Activated naive CD4-positive, alpha-beta T cell treated with anti-CD3 and anti-CD28 coated beads, Interleukin-2, amount 10 ng/mL, durations not matched to agents 7 days and 5 days (primary cell): ENCODE measurements around the gene PHF12.

ENCODE experiments used
- CTCF ChIA-PET: fragments of 350-600 bp; sonication (Branson Sonifier 250); formaldehyde crosslinking; loops from one replicate; lab custom pipeline; 2021; ENCODE audit warnings: antibody characterized with exemption; lab: Charles Lee
- DNase-seq: peaks from one replicate; pipeline ENCODE4 v3.0.0-alpha.2; 2020
- H3K27ac Mint-ChIP-seq: one replicate; pipeline ENCODE4 v1.8.0; 2021; ENCODE audit warnings: mild to moderate bottlenecking, moderate library complexity, mixed read lengths
- H3K27me3 Mint-ChIP-seq: one replicate; pipeline ENCODE4 v1.8.0; 2021; ENCODE audit warnings: mild to moderate bottlenecking, mixed read lengths
- H3K36me3 Mint-ChIP-seq: one replicate; pipeline ENCODE4 v1.8.0; 2021; ENCODE audit warnings: mixed read lengths
- H3K4me1 Mint-ChIP-seq: one replicate; pipeline ENCODE4 v1.8.0; 2021; ENCODE audit warnings: mixed read lengths
- H3K4me3 Mint-ChIP-seq: one replicate; pipeline ENCODE4 v1.8.0; 2021; ENCODE audit warnings: mild to moderate bottlenecking, moderate library complexity, mixed read lengths
- H3K9me3 Mint-ChIP-seq: one replicate; pipeline ENCODE4 v1.8.0; 2021; ENCODE audit warnings: mixed read lengths

Gene PHF12

GRCh38 chr17:28864991-28865849 is 86.1 kb downstream of the PHF12 start:
- no peak overlapping the region for H3K27ac Mint-ChIP-seq

GRCh38 chr17:28863953-28864352 is 87.4 kb downstream of the PHF12 start:
- peaks cover 13% of the 10 kb centered on the region for H3K36me3 Mint-ChIP-seq
- CTCF ChIA-PET = interaction anchor here (1.1 kb wide), 1 partner anchor 24 kb away, joined by 3 read pairs; no protein-coding TSS in a partner anchor
- no peak for DNase-seq
- H3K4me3 Mint-ChIP-seq = no peak overlapping the region
- H3K27ac Mint-ChIP-seq = no peak overlapping the region
- H3K27me3 Mint-ChIP-seq = no peaks in the 10 kb centered on the region
- peaks cover 10% of the 10 kb centered on the region for H3K4me1 Mint-ChIP-seq
- H3K9me3 Mint-ChIP-seq = no peaks in the 10 kb centered on the region

More at GRCh38 chr17:28864991-28865849, 86.1 kb downstream of the PHF12 start:
- peaks cover 8% of the 10 kb centered on the region for H3K36me3 Mint-ChIP-seq
- CTCF ChIA-PET = interaction anchor here (1.2 to 1.4 kb wide), 2 partner anchors 16 to 104 kb away, joined by 3 to 5 read pairs; no protein-coding TSS in a partner anchor
- peaks cover 10% of the 10 kb centered on the region for H3K4me1 Mint-ChIP-seq
- no peaks in the 10 kb centered on the region for H3K9me3 Mint-ChIP-seq
- no peak for DNase-seq
- H3K4me3 Mint-ChIP-seq = no peak overlapping the region
- no peaks in the 10 kb centered on the region for H3K27me3 Mint-ChIP-seq

GRCh38 chr17:28862561-28862960 is 88.8 kb downstream of the PHF12 start:
- peaks cover 25% of the 10 kb centered on the region for H3K36me3 Mint-ChIP-seq
- H3K9me3 Mint-ChIP-seq = no peaks in the 10 kb centered on the region
- H3K4me3 Mint-ChIP-seq = no peak overlapping the region
- H3K4me1 Mint-ChIP-seq = peaks cover 12% of the 10 kb centered on the region
- CTCF ChIA-PET = interaction anchor here (1.2 to 1.8 kb wide), 3 partner anchors 9 to 36 kb away, joined by 3 to 6 read pairs (median 4); no protein-coding TSS in a partner anchor
- no peaks in the 10 kb centered on the region for H3K27me3 Mint-ChIP-seq
- no peak for DNase-seq
- peak overlapping the region; percentile 14 for H3K27ac Mint-ChIP-seq

GRCh38 chr17:28861393-28862203 is 89.7 kb downstream of the PHF12 start:
- Mint-ChIP-seq H3K4me3 (no peak overlapping the region), H3K27ac (peak overlapping the region; percentile 15), H3K4me1 (peaks cover 14% of the 10 kb centered on the region), H3K9me3 (no peaks in the 10 kb centered on the region), H3K36me3 (peaks cover 27% of the 10 kb centered on the region), H3K27me3 (no peaks in the 10 kb centered on the region)
- DNase-seq = no peak
- CTCF ChIA-PET = interaction anchor here (0.7 to 1.8 kb wide), 5 partner anchors 10 to 98 kb away, joined by 3 to 6 read pairs (median 4); partner anchors contain the start of gene FLOT2

DNA sequence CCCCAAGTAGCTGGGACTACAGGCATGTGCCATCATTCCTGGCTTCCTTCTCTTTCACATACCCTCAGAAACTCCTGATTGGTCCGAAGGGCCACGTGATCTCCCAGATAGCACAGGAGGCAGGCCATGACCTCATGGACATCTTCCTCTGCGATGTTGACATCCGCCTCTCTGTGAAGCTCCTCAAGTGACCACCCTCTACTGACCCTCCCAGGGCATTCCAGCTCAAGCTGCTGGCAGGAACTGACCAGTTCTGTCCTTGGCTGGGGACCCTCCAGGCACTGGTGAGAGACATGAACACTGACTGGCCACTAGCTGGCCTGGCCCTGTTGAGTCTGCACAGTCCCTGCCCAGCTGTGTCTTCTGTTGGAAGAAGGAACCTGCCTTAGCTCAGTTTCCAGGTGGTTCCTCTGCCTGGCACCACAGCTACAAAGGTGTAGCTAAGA is 90.9 kb downstream of the PHF12 start:
- Mint-ChIP-seq H3K4me1 (peaks cover 18% of the 10 kb centered on the region), H3K4me3 (no peak overlapping the region), H3K27me3 (no peaks in the 10 kb centered on the region), H3K36me3 (peaks cover 29% of the 10 kb centered on the region), H3K27ac (no peak overlapping the region), H3K9me3 (no peaks in the 10 kb centered on the region)
- CTCF ChIA-PET = interaction anchor here (0.9 kb wide), 1 partner anchor 37 kb away, joined by 3 read pairs; the partner anchor contains the start of gene FLOT2
- no peak for DNase-seq

GRCh38 chr17:28858801-28859355 is 92.4 kb downstream of the PHF12 start:
- CTCF ChIA-PET = interaction anchor here (0.5 to 1.3 kb wide), 2 partner anchors 10 to 90 kb away, joined by 3 to 6 read pairs; no protein-coding TSS in a partner anchor
- no peak overlapping the region for H3K4me3 Mint-ChIP-seq
- H3K27me3 Mint-ChIP-seq = no peaks in the 10 kb centered on the region
- H3K27ac Mint-ChIP-seq = no peak overlapping the region
- H3K36me3 Mint-ChIP-seq = peaks cover 31% of the 10 kb centered on the region
- H3K9me3 Mint-ChIP-seq = no peaks in the 10 kb centered on the region
- no peak for DNase-seq
- peaks cover 31% of the 10 kb centered on the region for H3K4me1 Mint-ChIP-seq

DNA sequence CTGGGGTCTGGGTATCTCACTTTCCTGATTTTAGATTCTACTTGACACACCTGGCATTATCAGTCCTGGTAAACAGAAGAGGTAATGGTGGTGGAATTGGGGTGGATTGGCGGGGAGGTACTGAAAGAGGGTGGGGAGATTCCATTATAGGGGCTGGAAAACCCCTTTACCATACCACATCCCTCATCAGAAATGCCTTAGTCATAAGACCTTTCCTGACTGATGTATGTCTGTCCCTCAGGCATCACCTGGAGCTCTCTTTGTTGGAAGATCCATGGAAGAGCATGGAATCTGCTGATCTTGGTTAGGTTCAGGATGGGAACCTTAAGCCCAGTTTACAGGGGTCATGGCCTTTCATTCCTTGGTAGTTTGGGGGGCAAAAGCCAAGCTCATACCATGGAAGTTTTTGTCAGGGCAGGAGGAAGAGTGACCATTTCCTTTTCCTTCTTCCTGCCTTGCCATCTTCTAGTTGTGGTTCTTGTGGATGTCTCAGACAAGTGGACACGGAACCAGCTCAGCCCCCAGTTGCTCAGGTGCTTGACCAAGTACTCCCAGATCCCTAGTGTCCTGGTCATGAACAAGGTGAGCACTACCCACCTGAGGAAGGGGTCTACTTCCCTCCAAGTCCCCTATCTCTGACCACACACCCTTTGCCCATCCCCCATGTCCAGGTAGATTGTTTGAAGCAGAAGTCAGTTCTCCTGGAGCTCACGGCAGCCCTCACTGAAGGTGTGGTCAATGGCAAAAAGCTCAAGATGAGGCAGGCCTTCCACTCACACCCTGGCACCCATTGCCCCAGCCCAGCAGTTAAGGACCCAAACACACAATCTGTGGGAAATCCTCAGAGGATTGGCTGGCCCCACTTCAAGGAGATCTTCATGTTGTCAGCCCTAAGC is 93.2 kb downstream of the PHF12 start:
- Mint-ChIP-seq H3K4me1 (peaks cover 34% of the 10 kb centered on the region), H3K36me3 (peaks cover 31% of the 10 kb centered on the region), H3K27me3 (no peaks in the 10 kb centered on the region), H3K9me3 (no peaks in the 10 kb centered on the region), H3K27ac (peak overlapping the region; percentile 62), H3K4me3 (no peak overlapping the region)
- DNase-seq = no peak
- CTCF ChIA-PET = interaction anchor here (1.3 kb wide), 1 partner anchor 9 kb away, joined by 6 read pairs; no protein-coding TSS in a partner anchor

DNA sequence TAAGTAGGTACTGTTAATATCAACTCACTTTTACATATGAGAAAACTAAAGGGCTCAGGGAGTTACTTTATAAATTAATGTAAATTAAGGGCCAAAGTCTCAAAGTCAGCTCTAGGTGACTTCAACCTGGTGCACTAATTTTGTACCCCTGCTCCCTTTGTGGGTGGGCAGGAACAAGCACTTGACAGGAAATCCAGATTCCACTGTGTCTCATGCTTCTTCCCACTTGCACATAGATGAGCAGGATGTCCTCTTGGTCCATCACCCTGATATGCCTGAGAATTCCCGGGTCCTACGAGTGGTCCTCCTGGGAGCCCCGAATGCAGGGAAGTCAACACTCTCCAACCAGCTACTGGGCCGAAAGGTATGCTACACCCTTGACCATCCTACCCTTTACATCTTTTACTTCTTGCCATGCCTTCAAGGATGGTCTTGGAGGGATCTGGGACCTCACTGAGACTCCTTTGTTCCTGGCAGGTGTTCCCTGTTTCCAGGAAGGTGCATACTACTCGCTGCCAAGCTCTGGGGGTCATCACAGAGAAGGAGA is 95.2 kb downstream of the PHF12 start:
- Mint-ChIP-seq H3K9me3 (no peaks in the 10 kb centered on the region), H3K27ac (no peak overlapping the region), H3K36me3 (peaks cover 26% of the 10 kb centered on the region), H3K4me1 (peaks cover 28% of the 10 kb centered on the region), H3K4me3 (peak overlapping the region; percentile 80), H3K27me3 (no peaks in the 10 kb centered on the region)
- DNase-seq = no peak
- CTCF ChIA-PET = interaction anchor here (0.8 to 1.7 kb wide), 5 partner anchors 14 to 129 kb away, joined by 3 to 4 read pairs (median 3); no protein-coding TSS in a partner anchor

- peaks cover 28% of the 10 kb centered on the region for H3K4me1 Mint-ChIP-seq
- H3K9me3 Mint-ChIP-seq = no peaks in the 10 kb centered on the region
- CTCF ChIA-PET = interaction anchor here (0.8 to 1.7 kb wide), 3 partner anchors 15 to 92 kb away, joined by 3 to 4 read pairs (median 3); no protein-coding TSS in a partner anchor
- H3K36me3 Mint-ChIP-seq = peaks cover 23% of the 10 kb centered on the region
- DNase-seq = no peak
- H3K4me3 Mint-ChIP-seq = peak overlapping the region; percentile 80
- H3K27ac Mint-ChIP-seq = peak overlapping the region; percentile 77
- no peaks in the 10 kb centered on the region for H3K27me3 Mint-ChIP-seq
These were observed 96.0 kb downstream of the PHF12 start for GRCh38 chr17:28855336-28855679.
